Ovary (tissue), 10 donors: ENCODE data around the gene MAGOHB. TPM values are rescaled to one million over a fixed set of nuclear protein-coding genes. Genes with fewer than 3 reads are reported as not detected.
"Not testable (repeated sequence)": the region's sequence is repeated elsewhere in the genome, so short reads cannot be mapped to it uniquely, and the experiment has no call there.

Experiments
- DNase-seq, 5 donors: peaks; one replicate each; pipeline ENCODE4 v3.0.0-alpha.2; 2019 to 2020
- H3K27ac ChIP-seq, 2 donors: fragments of 200-600 bp; one replicate each; pipeline versions ENCODE4 v1.5.1 to v1.8.0; 2019 to 2022
- H3K27me3 ChIP-seq: fragments of 200-600 bp; one replicate; pipeline ENCODE4 v1.8.0; 2022
- H3K36me3 ChIP-seq: fragments of 200-600 bp; sonication (generic); one replicate; pipeline ENCODE4 v1.5.1; 2019
- H3K4me1 ChIP-seq: one replicate; pipeline ENCODE4 v1.8.1; 2013; ENCODE audit warnings: mild to moderate bottlenecking, moderate library complexity; ENCODE audit not compliant: insufficient read depth
- H3K4me3 ChIP-seq: fragments of 200-600 bp; sonication (generic); one replicate; pipeline ENCODE4 v1.5.1; 2017
- H3K9me3 ChIP-seq, 2 donors: fragments of 200-600 bp in 1 of 2; sonication (generic) in 1 of 2; one replicate each; pipeline versions ENCODE4 v1.5.1 to v1.8.1; 2013 to 2019; ENCODE audit warnings: mild to moderate bottlenecking in 1 of 2, moderate library complexity in 1 of 2
- EP300 ChIP-seq: sonication (generic); formaldehyde crosslinking; IDR thresholded peaks from one replicate; pipeline ENCODE4 v1.6.1; 2017; ENCODE audit warnings: antibody characterized with exemption
- POLR2A ChIP-seq: fragments of 450-650 bp; IDR thresholded peaks from one replicate; pipeline ENCODE4 v1.6.1; 2017; ENCODE audit warnings: antibody characterized with exemption, mild to moderate bottlenecking, moderate library complexity
- WGBS, 3 donors: extraction: QIAGEN DNeasy Blood & Tissue Kit in 1 of 3; methylation state at CpG; one replicate each; pipeline versions ENCODE4 v1.1.5 to v1.1.7; 2013 to 2017; 5-methylcytosine and 5-hydroxymethylcytosine counted together
- intact Hi-C, 4 donors: fragments of 100-400 bp; cut with DNase I; formaldehyde crosslinking; loops; one replicate each; pipeline versions ENCODE4 v1.11.0 to v1.15.1; 2022 to 2023
- long read RNA-seq, 3 donors: library from polyadenylated mRNA in 2 of 3; unstranded in 2 of 3; transcript quantifications; one replicate each; pipeline ENCODE4 v2.0.0 and lab custom pipeline, GENCODE V29; 2021 to 2026
- polyA plus RNA-seq, 2 donors: library from polyadenylated mRNA; stranded (reverse); fragments of 200-250 nt in 1 of 2; fragments of 350-450 nt in 1 of 2; fragmentation: Illumina TruSeq in 1 of 2; extraction: RNeasy Lipid Tissue Mini Kit (QIAGEN cat#74804) in 1 of 2; gene quantifications; one replicate each; pipeline ENCODE4 v1.2.3, GENCODE V29; 2013 to 2014
- total RNA-seq, 7 donors: library from RNA; depleted of rRNA in 2 of 7; stranded (reverse); fragments of >200 nt in 2 of 7; fragmentation: NEBNext Ultra II Directional in 3 of 7; extraction: Animal tissue kit (Norgen Biotek cat#: 25700) in 3 of 7; gene quantifications; one replicate each; pipeline versions ENCODE4 v1.1.0 to v1.2.4, GENCODE V29; 2016 to 2023
- TF ChIP-seq, protein P1 (sequence below), 3 donors: fragments of 450-650 bp in 2 of 3; fragments of 200-600 bp in 1 of 3; IDR thresholded peaks; one replicate each; pipeline versions ENCODE4 v1.5.1 to v1.8.0; 2016 to 2022; ENCODE audit warnings: antibody characterized with exemption in 3 of 3, mild to moderate bottlenecking in 1 of 3
- donor health status: DM: no; HTN: no; CAD: no; lungs with moderate emphysema.
- donor health status: DM: no; HTN: no; CAD: no.
- donor health status: Bipolar disorder and iron deficiency.
- donor health status: DM: yes; HTN: yes; CAD: no.
- donor health status: DM: no; HTN: no; CAD: no.
- donor health status: DM: yes; HTN: yes; CAD: no.

MAGOHB gene
- total RNA-seq, result 10 to 100 TPM in 6 of 7 donors, 1 to 10 TPM in 1; 8.5 to 25.9 (median 19.1) TPM
- 10 to 100 TPM; 14.1 to 20.4 TPM for polyA plus RNA-seq
- long read RNA-seq, donor 1, partial matches to known transcripts, result 4 of 16 reads
- long read RNA-seq, donor 1, other reads (novel, unspliced or antisense), result 5 of 16 reads
- long read RNA-seq, donor 2, transcript MAGOHB-201 (5 exons, 2,623 nt), result major isoform, 19 of 24 reads
- long read RNA-seq, donor 2, partial matches to known transcripts, result 0 of 24 reads
- long read RNA-seq, donor 2, other reads (novel, unspliced or antisense), result 0 of 24 reads
- long read RNA-seq, donor 3, transcript MAGOHB-201 (5 exons, 2,623 nt), result major isoform, 9 of 12 reads
- long read RNA-seq, donor 3, partial matches to known transcripts, result 2 of 12 reads
- long read RNA-seq, donor 3, other reads (novel, unspliced or antisense), result 1 of 12 reads

DNA sequence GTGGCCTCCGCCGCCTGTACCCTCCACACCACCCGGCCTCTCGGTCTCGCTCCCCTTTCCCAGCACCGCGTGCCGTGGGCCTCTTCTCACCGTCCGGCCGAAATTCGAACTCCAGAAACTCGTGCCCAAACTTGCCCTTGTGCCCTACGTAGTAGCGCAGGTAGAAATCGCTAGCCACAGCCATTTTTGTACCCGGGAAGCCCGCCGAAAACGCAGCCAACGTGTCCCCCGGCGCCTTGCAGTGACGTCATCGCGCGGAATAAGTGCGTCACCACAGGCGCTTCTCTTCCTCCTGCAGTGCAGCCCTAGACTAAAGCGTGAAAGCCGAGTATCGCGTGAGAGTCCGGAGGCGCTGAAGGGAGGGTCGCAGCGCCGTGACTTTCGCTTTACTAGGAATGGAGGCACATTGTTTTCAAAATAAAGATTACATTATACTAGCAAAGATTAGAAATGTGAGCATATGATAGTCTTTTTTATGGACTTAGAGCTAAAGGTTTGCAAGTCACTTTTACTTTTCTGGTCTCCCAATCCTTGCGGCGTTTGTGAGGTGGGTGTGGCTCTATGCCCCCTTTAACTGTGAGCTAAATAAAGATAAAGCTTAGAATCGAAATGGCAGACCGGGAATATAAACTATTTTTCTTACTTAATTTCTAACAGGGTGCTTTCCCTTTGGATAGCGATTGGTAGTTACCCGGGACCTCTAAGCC lies at the start of gene MAGOHB:
Gene MAGOHB, minus strand, starts transcription at position 261 of the 707 bp plus-strand sequence. Its CDS starts 77 bp downstream, at position 184.
- TF ChIP-seq EP300 (no peak), POLR2A (peak; percentile 71)
- TF ChIP-seq, protein P1, sequence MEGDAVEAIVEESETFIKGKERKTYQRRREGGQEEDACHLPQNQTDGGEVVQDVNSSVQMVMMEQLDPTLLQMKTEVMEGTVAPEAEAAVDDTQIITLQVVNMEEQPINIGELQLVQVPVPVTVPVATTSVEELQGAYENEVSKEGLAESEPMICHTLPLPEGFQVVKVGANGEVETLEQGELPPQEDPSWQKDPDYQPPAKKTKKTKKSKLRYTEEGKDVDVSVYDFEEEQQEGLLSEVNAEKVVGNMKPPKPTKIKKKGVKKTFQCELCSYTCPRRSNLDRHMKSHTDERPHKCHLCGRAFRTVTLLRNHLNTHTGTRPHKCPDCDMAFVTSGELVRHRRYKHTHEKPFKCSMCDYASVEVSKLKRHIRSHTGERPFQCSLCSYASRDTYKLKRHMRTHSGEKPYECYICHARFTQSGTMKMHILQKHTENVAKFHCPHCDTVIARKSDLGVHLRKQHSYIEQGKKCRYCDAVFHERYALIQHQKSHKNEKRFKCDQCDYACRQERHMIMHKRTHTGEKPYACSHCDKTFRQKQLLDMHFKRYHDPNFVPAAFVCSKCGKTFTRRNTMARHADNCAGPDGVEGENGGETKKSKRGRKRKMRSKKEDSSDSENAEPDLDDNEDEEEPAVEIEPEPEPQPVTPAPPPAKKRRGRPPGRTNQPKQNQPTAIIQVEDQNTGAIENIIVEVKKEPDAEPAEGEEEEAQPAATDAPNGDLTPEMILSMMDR (IDR thresholded peaks at IDR 0.05), result peak in 2 of 3 donors; percentile 6 to 27
- H3K27me3 ChIP-seq, result no peaks in the 10 kb centered on the region
- H3K27ac ChIP-seq, result peak within 1 kb of the TSS; percentile 54 to 60
- no peaks in the 10 kb centered on the region for H3K36me3 ChIP-seq
- H3K4me3 ChIP-seq, result peak within 1 kb of the TSS; percentile 91
- WGBS, 3 donors, result 0 to 1% (median 1%) methylated on average over 45 of the region's 45 CpGs
- peaks cover 1% of the 10 kb centered on the region for H3K4me1 ChIP-seq
- H3K9me3 ChIP-seq, result no peaks in the 10 kb centered on the region
- intact Hi-C loops, result no loop called here
- peak; percentile 93 to 98 (median 97) for DNase-seq

- TF ChIP-seq POLR2A, result no peak
- TF ChIP-seq, protein P1 (IDR thresholded peaks at IDR 0.05), result no peak
- no peak for TF ChIP-seq EP300
- intact Hi-C loops, result no loop called here
- DNase-seq, result no peak
- no peaks in the 10 kb centered on the region for H3K9me3 ChIP-seq
- 66 to 71% (median 68%) methylated on average over 3 of the region's 3 CpGs for WGBS, 3 donors
- no peaks in the 10 kb centered on the region for H3K4me1 ChIP-seq
- no peaks in the 10 kb centered on the region for H3K36me3 ChIP-seq
- no peaks in the 10 kb centered on the region for H3K27me3 ChIP-seq
- no peak overlapping the region for H3K4me3 ChIP-seq
- H3K27ac ChIP-seq, result no peak overlapping the region
Measured at GRCh38 chr12:10661338-10661737, 47.9 kb upstream of the MAGOHB start.

DNA sequence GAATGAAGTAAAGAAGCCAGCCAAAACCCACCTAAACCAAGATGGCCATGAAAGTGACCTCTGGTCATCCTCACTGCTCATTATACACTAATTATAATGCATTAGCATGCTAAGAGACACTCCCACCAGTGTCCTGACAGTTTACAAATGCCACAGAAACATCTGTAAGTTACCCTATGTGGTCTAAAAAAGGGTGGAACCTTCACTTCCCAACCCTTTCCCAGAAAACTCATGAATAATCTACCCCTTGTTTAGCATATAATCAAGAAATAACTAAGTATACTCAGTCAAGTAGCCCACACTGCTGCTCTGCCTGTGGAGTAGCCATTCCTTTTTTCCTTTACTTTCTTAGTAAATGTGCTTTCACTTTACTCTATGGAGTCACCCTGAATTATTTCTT lies 40.6 kb upstream of the MAGOHB start:
- TF ChIP-seq EP300, result no peak
- TF ChIP-seq, protein P1 (IDR thresholded peaks at IDR 0.05), result no peak
- TF ChIP-seq POLR2A, result no peak
- Histone ChIP-seq H3K9me3 (no peaks in the 10 kb centered on the region), H3K27me3 (no peaks in the 10 kb centered on the region), H3K36me3 (no peaks in the 10 kb centered on the region), H3K4me3 (no peak overlapping the region), H3K4me1 (no peaks in the 10 kb centered on the region), H3K27ac (no peak overlapping the region)
- DNase-seq, result no peak
- intact Hi-C loops, result loop anchor here in 1 of 4 donors (5.0 kb wide), 1 partner anchor 407 kb away; no protein-coding TSS in a partner anchor

- no peaks in the 10 kb centered on the region for H3K36me3 ChIP-seq
- TF ChIP-seq POLR2A (no peak), EP300 (no peak)
- TF ChIP-seq, protein P1 (IDR thresholded peaks at IDR 0.05), result no peak
- H3K4me3 ChIP-seq, result no peak overlapping the region
- 32 to 55% (median 36%) methylated on average over 3 of the region's 3 CpGs for WGBS, 3 donors
- H3K27ac ChIP-seq, result no peak overlapping the region
- no peak for DNase-seq
- intact Hi-C loops, result loop anchor here in 1 of 4 donors (5.0 kb wide), 1 partner anchor 405 kb away; no protein-coding TSS in a partner anchor
- no peaks in the 10 kb centered on the region for H3K4me1 ChIP-seq
- H3K9me3 ChIP-seq, result no peaks in the 10 kb centered on the region
- H3K27me3 ChIP-seq, result no peaks in the 10 kb centered on the region
Measured at GRCh38 chr12:10652192-10652591, 38.8 kb upstream of the MAGOHB start.

- H3K36me3 ChIP-seq, intact Hi-C loops, H3K4me3 ChIP-seq, H3K27ac ChIP-seq, DNase-seq, H3K4me1 ChIP-seq, H3K9me3 ChIP-seq, H3K27me3 ChIP-seq: not testable (repeated sequence)
Measured at GRCh38 chr12:10646576-10646975, 33.2 kb upstream of the MAGOHB start.
